OCI-LY3 (cell line): ENCODE measurements around the gene VEZT.

Source experiments
- EZH2phosphoT487 ChIP-seq: fragments of 200-600 bp; shearing (Covaris generic); IDR thresholded peaks from 2 replicates; pipeline ENCODE4 v1.6.1; 2018; ENCODE audit warnings: antibody characterized with exemption, mixed run types, low read depth
- TF ChIP-seq, protein P1 (sequence below): fragments of 200-600, 300-600 bp; sonication (generic); IDR thresholded peaks from 2 replicates; pipeline ENCODE4 v1.5.1; 2014; ENCODE audit warnings: antibody characterized with exemption, low read length, low read depth

DNA sequence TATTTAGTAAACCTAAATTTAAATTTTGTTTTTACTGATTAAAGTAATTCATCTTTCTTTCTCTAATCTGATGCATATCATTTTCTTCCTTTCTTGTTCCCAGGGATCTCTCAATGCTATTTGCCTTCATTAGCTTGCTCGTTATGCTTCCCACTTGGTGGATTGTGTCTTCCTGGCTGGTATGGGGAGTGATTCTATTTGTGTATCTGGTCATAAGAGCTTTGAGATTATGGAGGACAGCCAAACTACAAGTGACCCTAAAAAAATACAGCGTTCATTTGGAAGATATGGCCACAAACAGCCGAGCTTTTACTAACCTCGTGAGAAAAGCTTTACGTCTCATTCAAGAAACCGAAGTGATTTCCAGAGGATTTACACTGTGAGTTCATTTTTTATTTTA is 48.6 kb downstream of the VEZT start:
- TF ChIP-seq, protein P1, sequence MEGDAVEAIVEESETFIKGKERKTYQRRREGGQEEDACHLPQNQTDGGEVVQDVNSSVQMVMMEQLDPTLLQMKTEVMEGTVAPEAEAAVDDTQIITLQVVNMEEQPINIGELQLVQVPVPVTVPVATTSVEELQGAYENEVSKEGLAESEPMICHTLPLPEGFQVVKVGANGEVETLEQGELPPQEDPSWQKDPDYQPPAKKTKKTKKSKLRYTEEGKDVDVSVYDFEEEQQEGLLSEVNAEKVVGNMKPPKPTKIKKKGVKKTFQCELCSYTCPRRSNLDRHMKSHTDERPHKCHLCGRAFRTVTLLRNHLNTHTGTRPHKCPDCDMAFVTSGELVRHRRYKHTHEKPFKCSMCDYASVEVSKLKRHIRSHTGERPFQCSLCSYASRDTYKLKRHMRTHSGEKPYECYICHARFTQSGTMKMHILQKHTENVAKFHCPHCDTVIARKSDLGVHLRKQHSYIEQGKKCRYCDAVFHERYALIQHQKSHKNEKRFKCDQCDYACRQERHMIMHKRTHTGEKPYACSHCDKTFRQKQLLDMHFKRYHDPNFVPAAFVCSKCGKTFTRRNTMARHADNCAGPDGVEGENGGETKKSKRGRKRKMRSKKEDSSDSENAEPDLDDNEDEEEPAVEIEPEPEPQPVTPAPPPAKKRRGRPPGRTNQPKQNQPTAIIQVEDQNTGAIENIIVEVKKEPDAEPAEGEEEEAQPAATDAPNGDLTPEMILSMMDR, result no peak
- no peak for TF ChIP-seq EZH2phosphoT487
